ENCODE results near the gene TFPI.

DNA sequence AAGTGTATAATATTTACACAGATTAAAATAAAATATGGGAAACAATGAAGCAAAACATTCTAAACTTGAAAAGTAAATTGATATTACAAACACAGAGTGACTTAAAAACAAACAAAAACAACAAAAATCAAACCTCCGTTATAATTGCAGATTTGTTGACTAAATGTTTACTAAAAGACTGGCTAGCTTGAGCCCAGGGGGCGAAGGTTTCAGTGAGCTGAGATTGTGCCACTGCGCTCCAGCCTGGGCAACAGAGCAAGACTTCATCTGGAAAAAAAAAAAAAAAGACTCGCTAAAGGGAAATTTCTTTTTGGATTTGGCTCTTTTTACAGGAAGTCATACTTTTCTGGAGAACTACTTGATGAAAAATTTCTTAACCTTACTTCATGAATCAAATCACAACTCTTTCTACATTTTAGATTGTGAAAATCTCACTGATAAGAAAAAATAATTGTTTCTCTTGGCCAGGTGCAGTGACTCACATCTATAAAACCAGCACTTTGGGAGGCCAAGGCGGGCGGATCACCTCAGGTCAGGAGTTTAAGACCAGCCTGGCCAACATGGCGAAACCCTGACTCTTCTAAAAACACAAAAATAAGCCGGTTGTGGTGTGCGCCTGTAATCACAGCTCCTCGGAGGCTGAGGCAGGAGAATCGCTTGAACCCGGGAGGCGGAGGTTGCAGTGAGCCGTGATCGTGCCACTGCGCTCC is 9.7 kb downstream of the TFPI start:
- TF ChIP-seq, protein P1, sequence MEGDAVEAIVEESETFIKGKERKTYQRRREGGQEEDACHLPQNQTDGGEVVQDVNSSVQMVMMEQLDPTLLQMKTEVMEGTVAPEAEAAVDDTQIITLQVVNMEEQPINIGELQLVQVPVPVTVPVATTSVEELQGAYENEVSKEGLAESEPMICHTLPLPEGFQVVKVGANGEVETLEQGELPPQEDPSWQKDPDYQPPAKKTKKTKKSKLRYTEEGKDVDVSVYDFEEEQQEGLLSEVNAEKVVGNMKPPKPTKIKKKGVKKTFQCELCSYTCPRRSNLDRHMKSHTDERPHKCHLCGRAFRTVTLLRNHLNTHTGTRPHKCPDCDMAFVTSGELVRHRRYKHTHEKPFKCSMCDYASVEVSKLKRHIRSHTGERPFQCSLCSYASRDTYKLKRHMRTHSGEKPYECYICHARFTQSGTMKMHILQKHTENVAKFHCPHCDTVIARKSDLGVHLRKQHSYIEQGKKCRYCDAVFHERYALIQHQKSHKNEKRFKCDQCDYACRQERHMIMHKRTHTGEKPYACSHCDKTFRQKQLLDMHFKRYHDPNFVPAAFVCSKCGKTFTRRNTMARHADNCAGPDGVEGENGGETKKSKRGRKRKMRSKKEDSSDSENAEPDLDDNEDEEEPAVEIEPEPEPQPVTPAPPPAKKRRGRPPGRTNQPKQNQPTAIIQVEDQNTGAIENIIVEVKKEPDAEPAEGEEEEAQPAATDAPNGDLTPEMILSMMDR (IDR thresholded peaks at IDR 0.05): no peak
- TF ChIP-seq EZH2 (IDR thresholded peaks at IDR 0.05; ENCODE audit: borderline replicate concordance, insufficient read depth, low read depth, low read length, poor library complexity, severe bottlenecking): no peak
